Renal cortical epithelial cell (primary cell): ENCODE measurements around the gene NFAM1. TPM values are rescaled to one million over a fixed set of nuclear protein-coding genes. Genes with fewer than 3 reads are reported as not detected.

Source experiments
- DNase-seq: peaks from one replicate; pipeline ENCODE4 v3.0.0-alpha.2; 2011; ENCODE audit warnings: low read depth
- total RNA-seq: library from RNA; depleted of rRNA; stranded (reverse); fragments of >200 nt; gene quantifications from 2 replicates; pipeline ENCODE4 v1.2.3, GENCODE V29; 2014

Gene NFAM1
- total RNA-seq, 1 donor from 2014 or later: 0.75 TPM

DNA sequence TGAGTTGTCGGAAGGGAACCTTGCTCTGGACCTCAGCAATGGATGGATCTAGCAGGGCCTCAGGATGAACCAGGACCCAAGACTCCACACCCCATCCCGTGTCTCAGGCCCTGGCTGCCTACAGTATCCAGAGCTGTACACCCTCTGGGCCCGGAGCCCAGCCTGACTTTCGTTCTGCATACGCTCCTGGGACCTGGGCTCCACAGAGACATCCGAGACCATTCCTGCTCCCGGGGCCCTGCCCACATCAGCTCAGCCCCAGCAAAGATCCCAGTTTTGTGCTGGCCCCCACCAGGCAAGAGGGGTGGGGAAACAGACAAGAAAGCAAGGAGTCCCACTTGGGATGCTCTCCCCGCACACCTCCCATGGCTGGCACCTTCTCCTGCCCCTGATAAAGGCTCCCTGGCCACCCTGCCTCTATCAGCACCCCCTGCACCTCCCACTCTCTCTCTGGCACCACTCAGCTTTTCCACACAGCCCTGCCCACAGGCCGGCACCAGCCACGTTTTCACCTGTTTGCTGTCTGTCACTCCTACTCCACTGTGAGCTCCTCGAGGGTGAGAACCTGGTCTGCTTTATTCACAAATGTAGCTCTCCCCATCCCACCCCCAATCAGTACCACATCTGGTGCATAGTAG lies 97.2 kb downstream of the NFAM1 start:
- no peak for DNase-seq

- DNase-seq: no peak
These were observed 98.7 kb downstream of the NFAM1 start for GRCh38 chr22:42333544-42333943.

DNA sequence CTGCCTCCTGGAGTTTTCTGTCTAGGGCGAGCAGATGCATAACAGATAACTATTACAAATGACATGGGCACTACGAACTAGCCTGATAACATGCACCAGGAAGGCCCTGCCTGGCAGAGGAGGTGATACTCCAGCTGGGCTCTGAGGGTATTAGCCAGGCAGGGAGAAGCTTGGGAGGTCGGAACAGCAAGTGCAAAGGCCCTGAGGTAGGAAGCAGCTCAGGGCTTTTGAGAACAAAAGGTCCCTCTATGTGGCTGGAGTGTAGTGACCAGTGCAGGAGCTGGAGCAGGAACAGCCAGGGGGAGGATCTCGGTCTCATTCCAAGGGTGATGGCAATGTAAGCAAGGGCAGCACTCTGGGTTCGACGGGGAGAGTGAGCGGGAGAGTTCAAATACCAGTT lies 100.1 kb downstream of the NFAM1 start:
- DNase-seq: no peak

DNA sequence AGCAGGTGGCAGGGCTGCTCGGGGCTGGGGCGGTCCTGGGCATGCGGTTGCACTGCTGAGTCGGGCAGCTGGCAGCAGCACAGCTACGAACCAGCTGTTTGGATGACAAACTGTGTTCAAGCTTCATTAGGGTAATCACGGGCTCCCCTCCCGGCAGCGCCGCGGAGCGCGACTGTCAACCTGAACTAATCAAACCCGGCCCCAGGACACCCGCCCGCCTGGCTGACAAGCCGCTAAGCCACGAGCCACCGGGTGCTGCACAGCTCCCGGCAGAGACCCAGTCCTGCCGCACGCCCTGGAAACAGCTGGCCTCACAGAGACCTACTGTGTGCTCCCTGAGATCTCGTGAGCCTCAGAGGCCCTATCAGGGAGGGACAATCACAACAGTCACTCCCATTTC lies 101.2 kb downstream of the NFAM1 start:
- no peak for DNase-seq

Other genes with a start within 250 kb of the NFAM1 start
- 23.3 and 44.0 TPM in 2 replicates for gene TCF20, start 161.8 kb downstream of the NFAM1 start, total RNA-seq
- gene RRP7A, start 87.4 kb upstream of the NFAM1 start, total RNA-seq: 28.5 and 46.0 TPM in 2 replicates
- 1.2 and 1.6 TPM in 2 replicates for gene SERHL2, start 121.6 kb upstream of the NFAM1 start, total RNA-seq
- 20.7 and 45.9 TPM in 2 replicates for gene POLDIP3, start 182.5 kb upstream of the NFAM1 start, total RNA-seq
- 0.45 TPM in 1 of 2 replicates, not detected in the other for gene ATP5MGL, start 208.2 kb upstream of the NFAM1 start, total RNA-seq
- 21.9 and 86.9 TPM in 2 replicates for gene CYB5R3, start 217.0 kb upstream of the NFAM1 start, total RNA-seq